ENCODE results near the gene CETP.
"Not testable (repeated sequence)": the region's sequence is repeated elsewhere in the genome, so short reads cannot be mapped to it uniquely, and the experiment has no call there.

CETP gene

DNA sequence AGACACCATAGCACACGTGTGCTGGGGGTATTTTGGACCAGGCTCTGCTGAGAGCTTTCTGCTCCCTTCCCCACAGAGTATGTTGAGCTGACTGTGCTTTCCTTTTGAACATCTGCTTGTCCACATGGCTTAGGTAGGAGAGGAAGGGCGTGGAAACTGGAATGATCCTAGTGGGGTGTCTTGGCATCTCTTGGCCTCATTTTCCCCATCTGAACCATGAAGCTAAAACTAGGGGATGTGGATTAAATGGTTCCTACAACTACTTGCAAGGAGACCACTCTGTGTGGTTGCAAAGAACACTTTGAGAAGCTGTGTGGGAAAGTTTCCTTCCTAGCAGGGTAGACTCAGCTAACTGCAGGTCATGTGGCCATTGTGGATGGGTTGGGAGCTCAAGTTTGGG lies 20.9 kb downstream of the CETP start:
- DNase-seq, result no peak

DNA sequence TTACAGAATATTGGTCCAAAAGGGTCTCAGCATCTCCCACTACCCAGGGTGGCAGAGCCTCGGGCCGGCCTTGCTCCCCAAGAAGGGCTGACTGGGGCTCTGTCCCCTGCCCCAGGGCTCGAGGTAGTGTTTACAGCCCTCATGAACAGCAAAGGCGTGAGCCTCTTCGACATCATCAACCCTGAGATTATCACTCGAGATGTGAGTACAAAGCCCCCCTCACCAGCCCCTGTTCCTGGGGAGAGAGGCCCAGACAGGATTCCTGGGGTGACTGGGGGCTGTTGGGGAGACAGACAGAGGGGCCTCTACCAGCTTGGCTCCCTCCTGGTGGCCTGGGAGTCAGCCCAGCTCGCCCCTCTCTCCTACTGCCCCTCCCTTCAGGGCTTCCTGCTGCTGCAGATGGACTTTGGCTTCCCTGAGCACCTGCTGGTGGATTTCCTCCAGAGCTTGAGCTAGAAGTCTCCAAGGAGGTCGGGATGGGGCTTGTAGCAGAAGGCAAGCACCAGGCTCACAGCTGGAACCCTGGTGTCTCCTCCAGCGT lies 21.5 kb downstream of the CETP start:
- no peak for DNase-seq

DNA sequence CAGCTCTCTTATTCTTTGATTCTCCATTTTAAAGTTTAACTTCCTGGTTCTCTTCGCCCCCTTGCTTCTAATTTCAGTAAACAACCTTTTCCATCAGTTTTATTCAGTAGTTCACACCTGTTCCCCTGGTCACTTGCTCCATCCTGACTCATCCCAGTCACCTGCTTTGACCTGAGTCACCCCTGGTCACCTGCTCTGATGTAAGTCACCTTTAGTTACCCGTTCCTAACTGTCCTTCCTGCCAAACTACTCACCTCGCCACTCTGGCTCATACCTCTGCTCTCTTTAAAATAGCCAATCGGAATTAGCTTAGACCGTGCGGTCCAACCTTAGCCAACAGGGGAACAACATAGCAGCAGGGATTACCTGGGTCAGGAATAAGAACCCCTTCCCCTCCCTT lies 22.9 kb downstream of the CETP start:
- DNase-seq, result no peak

DNA sequence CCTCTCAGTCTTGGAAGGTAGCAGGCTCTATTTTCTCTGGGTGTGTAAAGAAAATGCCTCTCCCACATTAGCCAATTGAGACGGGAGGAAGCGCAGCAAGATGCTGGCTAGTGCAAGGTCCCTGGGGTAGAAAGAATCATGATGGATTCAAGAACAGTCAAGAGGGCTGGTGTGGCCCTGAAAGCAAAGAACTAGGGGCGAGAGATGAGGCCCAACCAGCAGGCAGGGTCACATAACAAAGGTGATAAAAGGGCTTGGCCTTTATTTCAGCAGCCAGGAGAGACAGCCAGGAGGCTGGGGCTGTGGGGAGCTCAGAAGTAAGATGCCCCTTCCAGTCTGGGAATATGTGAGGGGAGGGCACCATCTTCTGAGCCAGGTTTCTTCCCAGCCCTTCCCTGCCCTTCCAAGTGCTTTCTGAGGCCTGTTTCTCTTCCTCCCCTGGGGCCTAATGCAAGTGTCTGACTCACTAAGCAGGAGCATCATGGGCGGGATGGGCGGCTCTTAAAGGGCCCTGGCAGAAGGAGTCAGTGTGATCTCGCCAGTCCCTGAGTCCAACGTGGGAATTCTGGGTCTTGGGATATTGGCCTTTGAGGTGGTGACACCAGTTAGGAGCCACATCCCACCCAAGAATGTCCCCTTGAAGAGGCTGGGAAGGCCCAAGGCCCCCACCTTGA lies 23.7 kb downstream of the CETP start:
- DNase-seq, result no peak

DNA sequence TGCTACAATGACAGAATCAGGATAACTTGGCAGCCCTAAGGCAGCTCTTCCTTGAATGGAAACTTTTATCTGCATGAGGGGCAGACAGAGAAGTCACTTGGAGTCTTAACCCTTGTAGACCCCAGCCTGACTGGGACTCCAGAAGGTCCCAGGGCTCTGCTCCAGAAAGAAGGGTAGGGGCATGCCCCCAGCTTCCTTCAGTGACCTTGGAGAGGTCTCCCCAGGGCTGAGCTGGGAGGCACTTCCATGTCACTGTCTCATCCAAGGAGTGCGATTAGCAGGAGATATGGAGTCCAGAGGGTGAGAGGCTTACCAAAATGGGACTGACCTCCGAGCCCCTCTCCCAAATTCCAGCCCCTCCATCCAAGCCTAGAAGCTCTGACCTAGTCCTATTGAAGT lies 24.2 kb downstream of the CETP start:
- no peak for DNase-seq

DNA sequence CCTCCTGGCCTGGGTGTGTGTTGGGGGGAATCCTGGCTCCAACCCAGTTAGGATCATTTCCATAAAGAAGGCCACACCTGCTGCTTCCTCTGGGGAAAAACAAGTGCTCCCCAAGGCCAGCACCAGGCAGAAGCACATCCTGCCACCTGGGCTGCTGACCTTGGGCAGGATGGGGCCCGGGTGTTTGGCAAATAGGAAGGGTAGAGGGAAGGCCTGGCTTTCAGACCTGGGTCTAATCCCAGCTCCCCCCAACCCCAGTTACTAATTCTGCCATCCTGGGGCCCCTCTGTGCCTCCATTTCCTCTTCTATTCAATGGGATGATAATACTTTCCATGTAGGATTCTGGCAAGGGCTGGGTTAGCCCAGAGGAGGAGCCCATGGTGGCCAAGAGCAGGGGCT lies 24.6 kb downstream of the CETP start:
- DNase-seq, result no peak

DNA sequence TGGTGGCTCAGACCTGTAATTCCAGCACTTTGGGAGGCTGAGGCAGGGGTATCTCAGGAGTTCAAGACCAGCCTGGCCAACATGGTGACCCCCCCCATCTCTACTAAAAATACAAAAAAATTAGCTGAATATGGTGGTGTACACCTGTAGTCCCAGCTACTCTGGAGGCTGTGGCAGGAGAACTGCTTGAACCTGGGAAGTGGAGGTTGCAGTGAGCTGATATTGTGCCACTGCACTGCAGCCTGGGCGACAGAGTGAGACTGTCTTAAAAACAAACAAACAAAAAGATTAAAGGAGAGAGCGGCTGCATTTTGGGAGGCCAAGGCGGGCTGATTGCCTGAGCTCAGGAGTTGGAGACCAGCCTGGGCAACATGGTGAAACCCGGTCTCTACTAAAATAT lies 25.2 kb downstream of the CETP start:
- not testable (repeated sequence) for DNase-seq

DNA sequence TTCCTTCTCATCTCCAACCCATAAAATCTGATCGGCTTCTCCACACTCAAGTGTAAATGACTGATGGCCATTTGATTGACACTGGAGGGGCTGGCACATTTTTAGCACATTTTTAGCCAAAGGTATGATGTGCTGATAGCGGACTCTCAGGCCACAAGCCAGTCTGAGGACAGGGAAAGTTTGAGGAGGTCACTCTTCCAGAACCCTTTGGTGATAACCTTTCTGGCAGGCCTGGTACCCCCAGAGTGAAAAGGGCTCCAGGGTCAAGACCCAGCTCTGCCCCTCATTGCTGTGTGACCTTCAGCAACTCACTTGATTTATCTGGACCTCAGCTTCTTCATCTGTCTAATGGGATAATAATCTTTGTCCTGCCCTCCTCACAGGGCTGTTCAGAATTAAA lies 25.9 kb downstream of the CETP start:
- DNase-seq, result no peak

DNA sequence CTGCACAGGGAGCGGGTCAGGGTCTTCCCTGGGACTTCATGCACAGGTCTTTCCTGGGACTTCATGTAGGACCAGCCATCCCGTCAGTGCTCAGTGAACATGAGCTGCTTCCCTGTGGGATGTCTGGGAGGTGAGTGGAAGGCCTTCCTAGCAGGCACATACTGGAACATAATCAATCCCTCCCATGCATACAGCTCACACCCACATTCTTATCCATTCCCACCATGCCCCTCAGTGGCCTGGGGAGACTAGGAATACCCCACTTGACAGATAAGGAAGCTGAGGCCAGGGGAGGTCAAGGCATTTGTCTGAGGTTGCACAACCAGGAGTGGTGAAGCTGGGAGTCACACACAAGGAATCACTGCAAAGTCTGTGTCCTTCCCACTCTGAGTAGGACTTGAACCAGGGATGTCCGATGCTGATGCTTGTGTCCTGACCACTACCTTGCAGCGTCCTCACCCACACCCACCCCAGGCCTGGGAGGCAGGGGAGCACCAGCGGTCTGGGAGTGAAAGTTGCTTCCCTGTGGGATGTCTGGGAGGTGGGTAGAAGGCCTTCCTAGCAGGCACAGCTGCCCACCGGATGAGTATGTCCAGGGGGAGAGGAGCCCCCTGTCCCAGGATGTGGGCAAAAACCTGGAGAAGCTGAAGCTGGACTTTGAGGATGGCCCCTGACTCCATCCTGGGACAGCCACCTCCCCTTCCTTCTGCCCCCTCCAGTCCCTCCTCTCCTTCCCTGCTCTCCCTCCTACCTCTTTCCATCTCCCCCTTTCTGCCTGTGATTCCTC lies 26.6 kb downstream of the CETP start:
- no peak for DNase-seq

DNA sequence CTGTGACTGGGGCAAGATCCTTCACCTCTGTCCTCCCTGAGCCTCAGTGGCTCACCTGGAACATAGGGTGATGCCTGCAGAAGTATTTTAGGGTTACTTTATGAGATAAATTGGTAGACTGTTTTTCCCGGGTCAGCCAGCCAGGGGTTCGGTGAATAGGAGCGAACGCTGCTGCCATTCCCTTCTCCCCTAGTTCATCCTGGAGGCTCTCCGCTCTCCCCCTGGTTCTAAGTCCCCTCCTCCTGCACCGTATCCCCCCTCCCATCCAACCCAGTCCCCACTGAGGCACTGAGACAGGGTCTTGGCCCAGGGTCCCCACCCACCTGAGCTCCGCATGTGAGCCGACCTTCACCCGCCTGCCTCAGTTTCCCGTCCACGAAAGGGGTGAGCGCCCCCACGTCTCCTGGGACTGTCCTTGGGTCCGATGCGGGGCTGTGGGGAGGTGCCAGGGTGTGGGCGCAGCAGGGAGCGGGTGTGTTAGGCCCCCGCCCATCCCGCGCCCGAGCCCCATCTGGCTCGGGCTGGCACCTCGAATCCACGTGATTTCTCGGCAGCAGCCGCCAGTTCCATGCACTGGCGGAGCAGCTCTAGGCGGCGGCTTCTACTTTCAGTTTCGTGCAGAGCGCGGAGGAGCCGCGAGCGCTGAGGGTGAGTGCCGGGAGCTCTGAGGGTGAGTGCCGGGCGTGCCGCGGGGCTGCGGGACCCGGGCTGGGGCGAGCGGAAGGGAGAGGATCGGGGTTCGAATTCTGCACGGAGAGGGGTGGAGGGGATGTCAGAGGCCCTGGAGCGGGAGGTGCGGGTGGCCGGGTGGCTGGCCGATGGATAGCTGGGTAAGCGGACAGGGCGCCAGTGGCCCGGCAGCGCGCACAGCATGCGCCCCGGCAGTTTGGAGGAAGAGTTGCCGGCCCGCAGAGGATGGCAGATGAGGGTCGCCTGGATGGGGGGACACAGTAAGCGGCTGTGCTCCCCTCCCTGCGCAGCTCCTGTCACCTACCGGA lies 27.5 kb downstream of the CETP start, which contains the start of gene NLRC5:
NLRC5 (plus strand) TSS at position 610 of the 998 bp plus-strand sequence. CDS start 31,156 bp downstream, outside the sequence.
- DNase-seq, result peak; percentile 95

DNA sequence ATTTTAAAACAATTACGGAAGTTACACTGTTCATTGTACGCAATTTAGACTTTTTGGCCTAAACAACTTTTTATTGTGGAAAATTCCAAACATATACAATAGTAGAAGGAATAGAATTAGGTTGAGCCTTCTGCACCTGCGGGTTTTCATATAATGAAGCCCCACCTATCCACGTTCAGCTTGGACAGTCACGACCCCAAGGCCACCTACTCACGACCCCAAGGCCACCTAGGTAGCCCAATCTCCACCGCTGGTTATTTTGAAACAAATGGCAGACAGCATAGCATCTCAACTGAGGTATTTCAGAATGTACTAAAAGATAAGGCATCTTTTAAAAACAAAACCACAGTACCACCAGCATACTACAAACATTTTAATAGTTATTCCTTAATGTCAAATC lies 28.2 kb downstream of the CETP start:
- no peak for DNase-seq

DNA sequence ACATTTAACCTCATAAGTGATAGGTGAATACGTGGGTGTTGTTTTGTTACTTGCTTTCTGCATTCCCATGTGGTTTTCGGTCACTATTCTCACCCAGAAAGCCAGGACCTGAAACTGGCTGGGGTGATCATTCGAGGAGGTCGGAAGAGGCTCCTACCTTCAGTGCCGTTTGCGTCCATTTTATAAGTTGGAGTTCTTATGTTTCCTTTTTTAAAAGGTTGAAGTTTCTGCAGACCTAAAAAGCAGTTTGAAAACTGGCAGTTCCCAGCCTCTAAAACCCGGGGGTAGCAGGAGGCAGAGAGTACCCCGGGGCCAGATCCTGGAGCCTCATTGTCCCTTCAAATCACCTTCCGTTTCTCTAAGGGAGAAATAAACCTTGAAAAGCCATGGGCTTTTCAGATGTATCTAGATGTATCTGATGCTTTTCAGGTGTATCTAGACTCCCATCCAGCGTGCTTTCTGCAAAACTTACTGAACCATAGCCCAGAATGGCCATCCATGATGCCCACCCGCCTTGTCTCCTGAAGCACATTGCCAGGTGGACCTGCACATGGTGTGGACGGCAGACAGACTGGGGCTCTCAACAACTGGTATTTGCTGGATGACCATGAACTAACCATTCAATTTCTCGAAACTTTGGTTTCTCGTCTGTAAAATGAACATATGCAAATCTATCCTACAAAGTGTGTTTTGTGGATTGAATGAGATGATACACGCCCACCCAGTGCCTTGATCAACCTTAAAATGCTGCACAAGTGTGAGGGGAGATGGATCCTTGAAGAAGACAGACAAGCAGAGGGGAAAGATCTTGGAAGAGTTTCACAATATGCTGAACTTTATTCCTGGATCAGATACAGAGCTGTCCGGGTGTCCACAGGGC lies 28.9 kb downstream of the CETP start:
- no peak for DNase-seq

DNA sequence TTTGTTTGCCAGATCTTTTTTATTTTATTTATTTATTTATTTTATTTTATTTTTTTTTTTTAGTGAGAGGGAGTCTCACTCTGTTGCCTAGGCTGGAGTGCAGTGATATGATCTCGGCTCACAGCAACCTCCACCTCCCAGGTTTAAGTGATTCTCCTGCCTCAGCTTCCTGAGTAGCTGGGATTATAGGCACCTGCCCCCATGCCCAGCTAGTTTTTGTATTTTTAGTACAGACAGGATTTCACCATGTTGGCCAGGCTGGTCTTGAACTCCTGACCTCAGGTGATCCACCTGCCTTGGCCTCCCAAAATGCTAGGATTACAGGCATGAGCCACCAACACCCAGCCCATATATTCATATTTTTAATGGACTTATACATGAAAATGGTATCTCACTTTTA lies 30.7 kb downstream of the CETP start:
- not testable (repeated sequence) for DNase-seq

DNA sequence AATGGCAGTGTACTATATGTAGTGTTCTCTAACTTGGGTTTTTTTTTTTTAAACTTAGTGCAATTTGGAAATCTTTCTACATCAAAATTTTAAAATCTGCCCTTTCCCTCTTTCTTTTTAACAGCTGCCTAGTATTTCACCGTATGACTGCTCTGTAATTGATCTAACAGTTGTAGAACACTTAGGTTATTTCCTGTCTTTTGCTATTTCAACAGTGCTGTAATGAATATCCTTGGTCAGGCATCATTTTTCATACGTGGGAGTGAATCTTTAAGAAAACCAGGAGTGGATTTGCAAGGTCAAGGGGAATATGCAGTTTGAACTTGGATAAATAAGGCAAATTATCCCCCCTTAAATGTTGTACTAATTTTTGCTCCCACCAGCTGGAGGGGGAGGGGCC lies 31.5 kb downstream of the CETP start:
- DNase-seq, result no peak

DNA sequence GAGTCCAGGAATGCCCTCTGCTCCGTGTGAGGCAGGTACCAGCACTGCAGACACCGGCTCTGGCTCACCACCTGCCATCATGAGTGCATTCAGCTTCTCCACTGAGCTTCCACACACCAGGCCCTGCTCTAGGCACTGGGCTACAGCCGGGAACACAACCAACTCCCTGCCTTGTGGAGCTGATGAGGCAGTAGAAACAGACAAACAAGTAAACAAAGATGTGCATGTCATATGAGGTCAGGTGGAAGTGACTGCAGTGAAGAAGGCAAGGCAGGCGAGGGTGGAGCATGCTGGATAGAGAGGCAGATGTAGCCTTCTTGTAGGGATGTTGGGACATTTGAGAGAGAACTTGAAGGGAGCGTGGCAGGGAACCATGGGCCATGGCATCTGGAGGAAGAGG lies 32.6 kb downstream of the CETP start:
- DNase-seq, result no peak

DNA sequence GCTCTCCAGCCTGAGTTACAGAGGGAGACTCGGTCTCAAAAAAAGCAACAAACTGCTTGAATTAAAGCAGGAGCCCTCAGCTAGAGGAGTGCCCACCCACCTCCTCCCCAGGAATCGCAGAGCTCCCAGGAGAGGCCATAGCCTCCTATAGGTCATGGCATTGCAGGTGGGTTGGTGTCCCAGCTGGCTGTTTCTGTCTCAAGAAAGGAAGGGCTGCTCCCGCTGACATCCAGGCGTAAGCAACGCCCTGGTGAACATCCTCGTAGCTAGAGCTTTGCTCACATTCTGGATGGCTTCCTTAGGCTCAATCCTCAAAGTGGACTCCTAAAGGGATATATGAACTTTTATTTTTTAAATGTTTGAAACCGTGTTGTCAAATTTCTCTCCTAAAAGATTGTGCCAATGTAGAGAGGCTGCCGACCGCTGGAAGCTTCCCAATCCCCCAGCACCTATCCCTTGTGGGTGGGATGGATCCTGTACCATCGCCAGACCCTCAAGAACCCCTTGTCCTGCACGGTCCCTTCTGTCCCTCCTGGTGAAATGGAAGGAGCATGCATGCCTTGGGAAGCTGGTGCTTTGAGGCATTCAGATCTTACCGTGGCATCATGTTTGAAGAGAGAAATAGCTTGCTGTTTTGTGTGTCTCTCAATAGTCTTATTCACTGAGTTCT lies 33.5 kb downstream of the CETP start:
- DNase-seq, result no peak

DNA sequence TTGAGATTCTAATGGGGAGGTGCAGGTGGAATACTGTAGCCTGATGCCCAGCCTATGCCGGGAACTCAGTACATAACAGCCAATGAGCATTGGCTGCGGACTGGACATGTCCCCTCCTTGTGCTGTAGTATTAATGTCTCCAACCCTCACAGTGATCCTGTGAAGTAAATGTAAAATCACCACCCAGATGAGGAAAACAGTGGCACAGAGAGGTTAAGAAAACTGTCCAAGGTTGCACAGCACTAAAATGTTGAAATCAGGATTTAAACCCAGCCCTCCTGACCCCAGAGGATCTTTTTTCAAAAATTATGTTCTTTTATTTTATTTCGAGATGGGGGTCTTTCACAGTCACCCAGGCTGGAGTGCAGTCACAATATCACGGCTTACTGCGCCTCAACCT lies 35.5 kb downstream of the CETP start:
- DNase-seq, result no peak

DNA sequence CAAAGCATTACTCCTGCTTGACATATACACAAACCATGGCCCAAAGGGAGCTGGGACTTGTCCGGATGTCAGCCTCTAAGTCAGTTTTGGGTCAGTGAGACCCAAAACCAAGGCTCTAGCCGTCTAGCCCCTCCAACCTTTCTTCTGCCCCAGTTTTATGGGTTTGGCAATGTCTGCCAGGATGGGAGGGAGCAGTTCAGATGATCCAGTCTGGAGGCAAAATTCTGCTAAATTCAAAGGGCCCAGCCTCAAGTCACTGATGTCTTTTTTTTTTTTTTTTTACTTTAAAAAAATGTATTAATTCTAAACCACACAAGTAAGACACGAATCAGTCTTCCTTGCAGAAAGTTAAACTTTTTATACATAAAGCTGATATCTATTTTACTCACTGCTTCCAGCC lies 36.2 kb downstream of the CETP start:
- DNase-seq, result no peak

DNA sequence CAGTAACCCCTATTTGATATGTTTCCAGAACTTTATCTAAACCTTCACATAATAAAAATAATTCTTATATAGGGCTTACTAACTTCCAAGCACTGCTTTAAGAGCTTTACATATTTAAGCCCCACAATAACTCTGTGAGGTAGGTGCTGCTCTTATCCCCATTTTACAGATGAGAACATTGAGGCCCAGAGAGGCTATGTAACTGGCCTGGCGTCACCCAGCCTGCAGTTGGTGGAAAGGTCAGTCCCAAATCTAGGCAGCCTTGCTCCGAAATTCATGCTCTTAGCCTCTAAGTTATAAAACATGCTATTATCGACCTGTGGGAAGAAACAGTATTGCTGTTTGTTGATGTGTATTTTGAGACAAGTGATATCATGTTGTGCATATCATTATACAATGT lies 36.6 kb downstream of the CETP start:
- DNase-seq, result no peak

DNA sequence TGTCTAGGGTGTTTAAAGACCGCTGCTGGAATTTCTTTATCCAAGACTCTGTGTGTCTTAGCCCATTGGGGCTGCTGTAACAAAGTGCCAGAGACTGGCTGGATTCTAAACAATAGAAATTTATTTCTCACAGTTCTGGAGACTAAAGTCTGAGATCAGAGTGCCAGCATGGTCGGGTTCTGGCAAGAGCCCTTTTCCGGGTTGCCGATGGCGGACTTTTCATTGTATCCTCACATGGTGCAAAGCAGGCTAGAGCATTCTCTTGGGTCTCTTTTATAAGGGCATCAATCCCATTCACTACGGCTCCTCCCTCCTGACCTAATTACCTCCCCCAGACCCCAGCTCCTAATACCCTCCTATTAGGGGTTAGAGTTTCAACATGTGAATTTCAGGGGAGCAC lies 37.1 kb downstream of the CETP start:
- DNase-seq, result no peak

Data from activated naive CD4-positive, alpha-beta T cell treated with anti-CD3 and anti-CD28 coated beads, Interleukin-2, amount 50 U/mL, for 16 hours (primary cell).